DND-41 (cell line): ENCODE data around the gene CEP85.

Experiments used
- ATAC-seq: fragments of 200-7000 bp; cut with Tn5 transposase; 3 replicates; pipeline ENCODE4 v1.9.1; 2021; ENCODE audit warnings: low read depth; ENCODE audit not compliant: insufficient read depth
- DNase-seq: peaks from one replicate; pipeline ENCODE4 v3.0.0-alpha.2; 2020
- H2AFZ ChIP-seq: 2 replicates; pipeline ENCODE4 v1.6.0; 2012; ENCODE audit warnings: low read depth, low read length
- H3K27ac ChIP-seq: 2 replicates; pipeline ENCODE4 v1.5.1; 2012; ENCODE audit warnings: low read length, inconsistent platforms
- H3K27me3 ChIP-seq: fragments of 200-600 bp; sonication (generic); 2 replicates; pipeline ENCODE4 v1.6.0; 2012; ENCODE audit warnings: low read length, mild to moderate bottlenecking, inconsistent platforms; ENCODE audit not compliant: insufficient read depth, poor library complexity
- H3K36me3 ChIP-seq: 2 replicates; pipeline ENCODE4 v1.5.1; 2012; ENCODE audit warnings: low read length, inconsistent platforms; ENCODE audit not compliant: insufficient read depth
- H3K4me1 ChIP-seq: 2 replicates; pipeline ENCODE4 v1.5.1; 2012; ENCODE audit warnings: mild to moderate bottlenecking, low read length; ENCODE audit not compliant: insufficient read depth
- H3K4me2 ChIP-seq: 2 replicates; pipeline ENCODE4 v1.6.0; 2012; ENCODE audit warnings: mild to moderate bottlenecking, moderate library complexity, low read length, inconsistent platforms; ENCODE audit not compliant: insufficient read depth
- H3K4me3 ChIP-seq, 2 experiments: fragments of 200-600 bp in 1 of 2; shearing (Covaris generic) in 1 of 2; 2 replicates each; pipeline ENCODE4 v1.5.1; 2012 to 2016; ENCODE audit warnings: inconsistent platforms in 2 of 2, low read length in 2 of 2, mild to moderate bottlenecking in 2 of 2, low read depth in 1 of 2, moderate library complexity in 1 of 2
- H3K79me2 ChIP-seq: 2 replicates; pipeline ENCODE4 v1.6.0; 2012; ENCODE audit warnings: low read length, inconsistent platforms; ENCODE audit not compliant: insufficient read depth
- H3K9ac ChIP-seq: 2 replicates; pipeline ENCODE4 v1.6.0; 2012; ENCODE audit warnings: low read depth, mild to moderate bottlenecking, inconsistent platforms, low read length, moderate library complexity
- H3K9me3 ChIP-seq: 2 replicates; pipeline ENCODE4 v1.5.1; 2012; ENCODE audit warnings: low read length, moderate library complexity, mild to moderate bottlenecking, inconsistent platforms; ENCODE audit not compliant: insufficient read depth, severe bottlenecking
- H4K20me1 ChIP-seq: 2 replicates; pipeline ENCODE4 v1.6.0; 2012; ENCODE audit warnings: low read length; ENCODE audit not compliant: insufficient read depth
- CTCF ChIP-seq: IDR thresholded peaks from 2 replicates; pipeline ENCODE4 v1.5.1; 2012; ENCODE audit warnings: borderline replicate concordance, low read length, moderate library complexity, mild to moderate bottlenecking; ENCODE audit not compliant: poor library complexity, severe bottlenecking; ENCODE audit errors: extremely low read depth
- EZH2 ChIP-seq: IDR thresholded peaks from 3 replicates; pipeline ENCODE4 v1.6.1; 2012; ENCODE audit warnings: borderline replicate concordance, low read depth, mild to moderate bottlenecking, moderate library complexity, low read length, inconsistent platforms; ENCODE audit not compliant: severe bottlenecking

Gene CEP85

GRCh38 chr1:26288311-26288941 lies 54.4 kb downstream of the CEP85 start:
- H3K27ac ChIP-seq = peak overlapping the region; percentile 93
- no peak for TF ChIP-seq EZH2
- TF ChIP-seq CTCF = no peak
- no peaks in the 10 kb centered on the region for H3K9me3 ChIP-seq
- H3K4me3 ChIP-seq = no peak overlapping the region; a peak in 1 of 4 replicates
- no peak overlapping the region for H2AFZ ChIP-seq
- H3K4me1 ChIP-seq = peaks cover 82% of the 10 kb centered on the region
- ATAC-seq (peak; percentile 38), DNase-seq (peak; percentile 74)
- H4K20me1 ChIP-seq = no peaks in the 10 kb centered on the region
- no peaks in the 10 kb centered on the region for H3K79me2 ChIP-seq
- H3K4me2 ChIP-seq = peak overlapping the region; percentile 29; the same call in 1 of the 2 replicates
- H3K9ac ChIP-seq = peak overlapping the region; percentile 45
- H3K27me3 ChIP-seq = no peaks in the 10 kb centered on the region
- peaks cover 13% of the 10 kb centered on the region; the same call in 1 of the 2 replicates for H3K36me3 ChIP-seq

- ATAC-seq (peak; percentile 11; the same call in 2 of the 3 replicates), DNase-seq (peak; percentile 67)
- Histone ChIP-seq H3K27ac (peak overlapping the region; percentile 93), H3K9ac (peak overlapping the region; percentile 45), H3K4me1 (peaks cover 77% of the 10 kb centered on the region), H3K27me3 (no peaks in the 10 kb centered on the region), H3K36me3 (peaks cover 7% of the 10 kb centered on the region; the same call in 1 of the 2 replicates), H3K9me3 (no peaks in the 10 kb centered on the region), H2AFZ (no peak overlapping the region), H3K79me2 (no peaks in the 10 kb centered on the region), H4K20me1 (no peaks in the 10 kb centered on the region), H3K4me2 (peak overlapping the region; percentile 29), H3K4me3 (no peak overlapping the region; a peak in 1 of 4 replicates)
- TF ChIP-seq EZH2 = no peak
- TF ChIP-seq CTCF = no peak
Measured at GRCh38 chr1:26289158-26290059, 55.4 kb downstream of the CEP85 start.

- Histone ChIP-seq H3K79me2 (no peaks in the 10 kb centered on the region), H3K4me2 (peak overlapping the region; percentile 3), H3K9me3 (no peaks in the 10 kb centered on the region), H2AFZ (no peak overlapping the region), H3K36me3 (no peaks in the 10 kb centered on the region), H3K27ac (peak overlapping the region; percentile 93), H3K4me1 (peaks cover 69% of the 10 kb centered on the region), H3K9ac (peak overlapping the region; percentile 45), H4K20me1 (no peaks in the 10 kb centered on the region), H3K4me3 (no peak overlapping the region; a peak in 1 of 4 replicates), H3K27me3 (no peaks in the 10 kb centered on the region)
- DNase-seq (no peak), ATAC-seq (no peak)
- no peak for TF ChIP-seq CTCF
- TF ChIP-seq EZH2 = no peak
Measured at GRCh38 chr1:26290122-26290881, 56.3 kb downstream of the CEP85 start.
